GM21786 (cell line): ENCODE results near the gene EYA4.

ENCODE experiments used
- ATAC-seq: cut with Tn5 transposase; IDR thresholded peaks from one replicate; pipeline ENCODE4 v1.9.1; 2021; ENCODE audit not compliant: unreplicated experiment

The EYA4 gene

DNA sequence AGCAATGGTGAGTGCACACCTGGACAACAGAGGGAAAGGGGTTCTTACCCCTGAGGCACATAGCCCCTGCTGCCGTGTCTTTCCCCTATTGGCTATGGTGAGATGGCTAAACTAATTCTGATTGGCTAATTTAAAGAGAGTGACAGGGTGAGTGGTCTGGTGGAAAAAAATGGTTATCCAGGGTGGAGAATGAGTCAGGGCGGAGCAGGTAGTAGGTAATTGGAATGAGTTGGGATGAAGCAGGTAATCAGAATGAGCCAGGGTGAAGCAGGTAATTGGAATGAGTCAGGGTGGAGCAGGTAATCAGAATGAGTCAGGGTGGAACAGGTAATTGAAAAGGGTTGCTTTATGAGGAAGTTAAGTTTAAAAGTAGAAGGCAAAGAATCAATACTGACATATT, 200.3 kb downstream of the EYA4 start:
- ATAC-seq = no peak

DNA sequence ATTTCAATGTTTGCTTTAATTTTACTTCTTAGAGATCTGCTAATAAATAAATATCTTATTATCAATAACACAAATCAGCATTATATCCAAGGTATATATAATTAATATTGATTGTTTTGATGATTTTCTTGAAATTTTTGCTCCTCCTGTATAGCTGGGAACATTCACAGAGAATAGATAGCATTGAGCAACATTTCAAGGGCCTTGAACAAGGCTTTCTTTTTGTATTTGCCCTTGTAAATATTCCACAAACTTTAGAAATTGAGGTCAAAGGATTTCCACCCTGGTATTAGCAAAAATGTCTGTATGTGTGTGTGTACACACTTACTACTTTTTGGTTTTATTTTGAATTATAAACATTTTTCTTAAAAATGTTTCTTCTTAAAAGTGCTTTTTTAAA, 205.6 kb downstream of the EYA4 start:
- ATAC-seq = no peak

DNA sequence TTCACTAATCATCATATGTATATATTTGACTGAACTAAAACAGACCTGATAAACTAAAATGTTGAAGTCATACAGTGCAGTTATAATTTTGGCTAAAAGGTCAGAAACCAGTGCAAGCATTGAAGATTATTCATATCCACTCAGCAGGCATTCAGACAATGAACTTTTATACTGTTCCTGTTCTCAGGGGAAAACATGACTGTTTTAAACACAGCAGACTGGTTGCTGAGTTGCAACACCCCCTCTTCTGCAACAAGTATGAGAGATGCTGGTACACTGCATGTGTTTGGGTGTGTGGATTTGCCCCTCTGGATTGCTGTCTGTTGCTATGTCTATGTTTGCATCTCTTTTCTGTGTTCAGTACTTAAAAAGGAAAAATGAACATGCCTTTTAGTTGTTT, 206.8 kb downstream of the EYA4 start:
- no peak for ATAC-seq

DNA sequence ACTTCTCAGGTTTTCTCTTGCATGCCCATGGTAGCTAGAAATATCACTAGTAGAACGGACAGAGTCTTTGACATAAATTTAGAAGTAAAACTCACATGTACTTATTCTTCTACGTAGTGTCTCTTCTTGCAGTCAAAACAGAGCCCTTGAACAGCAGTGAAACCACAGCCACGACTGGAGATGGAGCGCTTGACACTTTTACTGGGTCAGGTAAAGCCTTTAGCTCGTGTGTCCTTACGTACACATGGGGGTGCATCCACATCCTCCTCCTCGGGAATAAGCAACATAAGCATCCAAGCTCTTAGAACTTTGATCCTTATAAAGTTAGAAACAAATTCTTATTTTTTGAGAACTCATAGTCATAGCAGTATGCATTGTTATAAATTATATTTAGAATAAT, 215.3 kb downstream of the EYA4 start:
- no peak for ATAC-seq

DNA sequence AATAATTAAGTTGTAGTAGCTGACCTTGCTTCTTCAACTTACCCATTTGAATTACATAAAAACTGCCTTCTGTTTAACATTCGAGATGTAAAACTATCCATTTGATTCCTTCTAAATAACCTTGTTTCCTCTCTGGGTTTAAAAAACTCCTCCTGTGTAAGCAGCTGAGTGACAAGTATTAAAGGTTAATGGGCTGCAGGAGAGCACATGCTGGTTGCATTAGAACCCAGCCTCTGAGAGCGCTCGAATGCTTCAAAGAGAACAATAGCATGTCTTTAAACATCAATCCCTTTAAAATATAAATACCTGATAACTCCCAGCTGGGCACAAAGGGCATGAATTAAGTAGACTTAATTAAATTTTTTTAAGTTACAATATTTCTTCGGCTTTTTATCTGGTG, 215.8 kb downstream of the EYA4 start:
- ATAC-seq = no peak

DNA sequence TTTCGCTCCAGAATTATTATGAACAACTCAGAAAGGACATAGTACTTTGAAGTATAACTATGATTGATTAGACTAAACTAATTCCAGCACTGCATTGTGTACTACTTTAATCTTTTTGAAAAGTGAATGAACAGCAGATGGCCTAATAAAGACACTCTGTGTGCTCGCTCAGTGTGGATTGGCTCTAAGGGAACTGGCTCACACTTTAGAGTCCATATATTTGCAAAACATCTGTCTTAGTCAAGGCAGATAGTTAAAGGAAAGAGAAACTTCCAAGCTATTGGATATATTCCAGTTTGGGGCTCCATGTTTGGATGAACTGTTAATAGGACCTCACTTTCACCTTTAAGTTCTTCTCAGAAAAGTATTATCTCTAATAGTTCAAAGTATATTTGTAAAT, 218.9 kb downstream of the EYA4 start:
- no peak for ATAC-seq

DNA sequence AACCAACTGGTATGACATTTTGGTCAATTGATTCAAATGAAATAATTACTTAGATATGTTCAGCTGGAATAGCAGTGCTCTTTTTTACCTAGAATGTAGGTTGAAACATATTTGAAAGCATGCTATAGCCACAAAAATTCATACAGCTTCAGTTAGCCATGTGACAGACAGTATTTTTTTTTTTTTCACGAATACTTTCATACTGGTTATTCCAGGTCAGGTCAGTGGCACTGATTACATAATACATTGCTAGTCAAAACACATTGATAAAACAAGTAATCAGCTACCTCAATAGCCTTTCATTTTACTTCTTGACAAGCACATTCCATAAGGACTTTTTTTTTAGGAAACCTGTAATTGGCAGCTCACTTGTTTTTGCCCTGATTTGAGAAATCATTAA, 222.6 kb downstream of the EYA4 start:
- ATAC-seq = no peak

DNA sequence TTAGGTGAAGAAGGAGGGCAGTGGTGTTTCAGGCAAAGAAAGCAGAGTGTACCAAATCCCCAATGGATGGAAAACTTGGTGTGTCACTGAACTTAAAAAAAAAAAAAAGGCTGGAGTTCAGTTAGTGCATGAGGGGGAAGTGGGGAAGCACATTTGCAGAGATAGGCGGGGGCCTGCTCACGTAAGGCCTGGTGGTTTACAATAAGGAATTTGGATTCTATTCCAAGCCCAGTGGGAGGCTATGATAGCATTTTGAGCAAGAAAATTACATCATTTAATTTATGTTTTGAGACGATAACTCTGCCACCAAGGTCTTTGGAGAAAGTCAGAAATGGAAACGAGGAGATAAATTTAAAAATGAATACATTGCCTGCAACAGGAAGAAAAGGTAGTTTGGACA, 225.5 kb downstream of the EYA4 start:
- no peak for ATAC-seq

DNA sequence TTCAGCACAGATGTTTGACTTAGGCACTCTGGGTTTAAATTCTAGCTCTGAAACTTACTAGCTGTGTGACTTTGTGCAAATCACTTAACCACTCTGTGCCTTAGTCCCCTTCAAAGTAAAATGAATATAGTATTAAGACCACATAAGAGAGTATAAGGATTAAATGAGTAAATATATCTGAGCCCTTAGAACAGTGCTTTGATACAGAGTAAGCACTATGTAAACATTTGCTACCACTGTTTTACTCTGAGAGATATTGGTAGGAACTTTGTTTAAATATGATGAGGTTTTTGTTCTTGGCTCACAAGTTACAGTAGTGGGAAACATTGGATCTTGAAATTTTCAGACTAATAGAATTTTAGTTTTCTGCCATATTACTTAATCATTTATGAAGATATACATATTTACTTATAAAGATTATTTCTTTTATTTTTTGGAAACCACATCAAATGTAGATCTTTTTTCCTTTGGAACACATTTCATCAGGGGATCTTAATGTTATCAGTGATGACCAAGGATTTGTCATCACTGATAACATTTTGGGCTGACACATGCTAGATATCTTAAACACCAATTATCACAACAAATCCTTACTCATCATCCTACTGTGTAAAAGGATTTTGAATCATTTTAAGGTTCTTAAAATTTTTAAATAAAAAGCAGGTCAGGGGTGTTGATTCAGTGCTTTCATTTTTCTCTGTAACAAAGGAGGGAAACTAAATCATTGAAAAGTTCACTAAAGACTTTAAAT, 226.2 kb downstream of the EYA4 start:
- ATAC-seq = no peak

DNA sequence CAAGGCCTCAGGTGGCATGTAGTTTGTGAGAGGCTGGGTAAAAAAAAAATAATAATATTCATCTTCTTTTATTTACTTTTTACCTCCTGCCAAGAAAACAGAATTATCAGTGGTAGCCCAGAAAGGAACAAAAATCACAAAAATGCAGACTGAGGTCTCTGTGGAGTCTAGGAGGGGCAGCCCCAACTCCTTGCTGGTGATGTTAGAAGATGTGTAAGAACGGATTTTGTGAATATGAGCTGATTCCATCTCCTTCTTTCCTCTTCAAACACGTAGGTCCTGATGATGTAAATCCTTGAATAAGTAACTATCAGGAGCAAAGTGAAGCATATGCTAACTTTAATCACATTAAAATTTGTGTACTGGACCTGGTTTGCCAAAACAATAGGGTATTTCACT, 226.8 kb downstream of the EYA4 start:
- ATAC-seq = no peak

DNA sequence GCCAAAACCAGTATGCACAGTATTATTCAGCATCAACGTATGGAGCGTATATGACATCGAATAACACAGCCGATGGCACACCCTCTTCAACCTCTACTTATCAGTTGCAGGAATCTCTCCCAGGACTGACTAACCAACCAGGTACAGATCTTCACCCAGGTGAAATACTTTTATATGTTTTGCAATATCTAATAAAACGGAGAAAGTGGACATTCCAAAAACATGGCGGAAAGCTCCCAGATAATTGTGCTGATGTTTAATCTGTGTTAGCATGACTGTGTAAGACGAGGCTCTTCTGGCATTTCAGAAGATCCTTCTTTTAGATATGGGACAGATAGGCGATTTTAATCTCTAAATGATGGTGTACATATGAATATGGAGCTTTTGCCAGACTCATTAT, 227.4 kb downstream of the EYA4 start:
- no peak for ATAC-seq

DNA sequence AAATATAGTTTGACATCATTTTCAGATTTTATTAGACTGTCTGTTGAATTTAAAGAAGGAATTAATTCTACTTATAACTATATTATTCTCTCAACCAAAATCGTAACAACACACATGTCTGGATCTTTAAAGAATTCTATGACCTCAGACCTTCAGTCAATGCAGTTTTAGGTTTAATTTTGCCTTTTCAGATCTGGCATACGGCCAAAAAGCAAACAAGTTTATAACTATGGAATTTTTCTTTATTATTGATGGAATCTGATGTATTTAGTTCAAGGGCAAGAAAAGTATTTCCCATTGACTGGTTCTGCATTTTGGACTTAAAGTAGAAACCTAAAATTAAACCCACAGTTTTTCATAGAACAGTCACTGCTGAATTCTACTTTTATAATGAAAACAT, 233.4 kb downstream of the EYA4 start:
- no peak for ATAC-seq

DNA sequence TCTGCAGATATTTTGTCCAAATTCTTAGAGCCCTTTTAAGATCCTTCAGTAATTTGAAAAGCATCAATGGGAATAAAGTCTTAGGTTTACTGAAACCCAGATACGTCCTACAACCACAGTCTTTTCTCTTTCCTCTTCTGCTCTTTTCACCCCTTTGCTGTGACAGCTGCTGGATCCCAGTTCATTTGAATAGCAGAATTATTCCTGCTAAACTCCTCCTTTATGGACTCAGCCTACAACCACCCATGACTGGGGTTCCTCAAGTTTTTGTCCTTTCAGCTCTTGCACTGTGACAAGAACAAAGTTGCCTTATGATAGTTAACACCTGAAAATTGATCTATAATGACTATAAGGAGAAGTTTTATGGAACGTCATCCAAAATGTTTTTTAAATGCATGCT, 237.5 kb downstream of the EYA4 start:
- no peak for ATAC-seq

DNA sequence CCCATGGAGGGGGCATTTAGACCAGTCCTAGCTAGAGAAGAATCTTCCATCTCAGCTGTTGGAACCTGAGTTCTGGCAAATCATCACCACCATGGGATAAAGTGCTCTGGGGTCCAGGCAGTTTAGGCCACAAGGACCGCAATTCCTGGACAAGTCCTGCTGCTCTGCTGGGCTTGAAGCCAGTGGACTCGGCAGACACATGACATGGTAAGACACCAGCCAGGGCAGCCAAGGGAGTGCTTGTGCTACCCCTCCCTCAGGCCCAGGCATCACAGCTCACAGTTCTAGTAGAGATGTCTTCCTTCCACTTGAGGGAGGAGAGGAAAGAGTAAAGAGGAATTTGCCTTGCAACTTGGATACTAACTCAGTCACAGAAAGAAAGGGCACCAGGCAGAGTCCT, 246.0 kb downstream of the EYA4 start:
- no peak for ATAC-seq

DNA sequence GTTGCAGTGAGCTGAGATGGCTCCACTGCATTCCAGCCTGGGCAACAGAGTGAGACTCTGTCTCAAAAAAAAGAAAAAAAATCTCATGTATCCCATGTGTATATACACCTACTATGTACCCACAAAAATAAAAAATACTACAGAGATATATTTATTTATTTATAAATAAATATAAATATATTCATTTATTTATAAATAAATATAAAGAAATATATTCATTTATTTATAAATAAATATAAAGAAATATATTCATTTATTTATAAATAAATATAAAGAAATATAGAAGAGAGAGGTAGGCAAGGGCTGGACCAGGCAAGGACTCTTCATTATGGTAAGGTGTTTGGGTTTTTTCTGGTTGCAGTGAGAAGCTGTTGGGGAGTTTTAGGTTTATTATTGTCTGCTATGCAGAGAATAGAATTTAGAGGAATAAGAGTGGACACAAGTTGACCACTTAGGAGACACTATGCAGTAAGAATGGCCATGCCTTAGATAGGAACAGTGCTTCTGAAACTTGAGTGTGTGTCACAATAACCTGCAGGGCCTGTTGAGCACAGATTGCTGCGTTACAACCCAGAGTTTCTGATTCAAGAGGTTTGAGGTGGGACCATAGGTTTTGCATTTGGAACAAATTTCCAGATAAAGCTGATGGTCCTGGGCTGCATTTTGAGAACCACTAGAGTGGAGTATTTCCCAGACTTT, 254.2 kb downstream of the EYA4 start:
- ATAC-seq = no peak

DNA sequence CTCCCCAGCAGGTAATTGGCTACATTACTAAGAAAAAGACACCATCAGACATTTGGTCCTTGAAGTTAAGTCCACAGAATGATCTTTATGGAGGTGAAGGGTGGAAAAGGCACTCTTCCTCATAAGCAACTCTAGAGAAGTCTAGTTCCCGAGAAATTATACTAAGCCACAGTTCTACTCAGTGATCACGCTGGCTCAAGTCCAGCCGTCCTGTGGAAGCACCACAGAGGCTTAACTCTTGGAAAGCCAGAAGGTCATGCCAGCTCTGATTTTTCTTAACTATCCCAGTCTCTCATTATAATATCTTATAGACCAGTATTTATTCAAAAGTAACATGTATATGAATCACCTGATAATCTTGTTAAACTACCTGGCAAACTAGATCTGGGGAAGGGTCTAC, 258.5 kb downstream of the EYA4 start:
- no peak for ATAC-seq

DNA sequence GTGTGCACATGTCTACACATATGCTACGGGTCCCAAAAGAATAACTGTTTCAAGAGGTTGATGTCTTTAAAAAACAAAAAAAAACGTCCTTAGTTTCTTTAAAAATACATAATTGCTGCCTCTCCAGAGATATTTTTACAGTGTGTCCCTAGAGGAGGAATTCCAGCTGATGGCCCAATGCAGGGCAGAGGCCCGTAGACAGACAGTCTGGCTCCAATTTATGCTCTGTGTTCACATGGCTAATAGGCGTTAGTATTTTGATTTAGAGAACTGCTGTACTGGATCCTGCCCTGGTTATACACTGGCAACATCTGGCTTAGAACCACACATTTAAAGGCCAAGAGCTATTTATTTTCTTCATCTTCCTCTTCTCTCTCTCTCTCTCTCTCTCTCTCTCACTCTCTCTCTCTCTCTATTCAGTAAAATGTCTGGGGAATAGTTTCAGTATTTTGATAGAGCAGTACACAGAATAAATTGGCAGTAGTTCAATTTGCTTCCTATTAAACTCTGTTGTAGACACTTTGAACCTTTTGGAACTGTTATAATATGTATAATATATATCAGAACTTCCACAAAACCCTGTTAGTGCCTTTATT, 260.6 kb downstream of the EYA4 start:
- no peak for ATAC-seq

DNA sequence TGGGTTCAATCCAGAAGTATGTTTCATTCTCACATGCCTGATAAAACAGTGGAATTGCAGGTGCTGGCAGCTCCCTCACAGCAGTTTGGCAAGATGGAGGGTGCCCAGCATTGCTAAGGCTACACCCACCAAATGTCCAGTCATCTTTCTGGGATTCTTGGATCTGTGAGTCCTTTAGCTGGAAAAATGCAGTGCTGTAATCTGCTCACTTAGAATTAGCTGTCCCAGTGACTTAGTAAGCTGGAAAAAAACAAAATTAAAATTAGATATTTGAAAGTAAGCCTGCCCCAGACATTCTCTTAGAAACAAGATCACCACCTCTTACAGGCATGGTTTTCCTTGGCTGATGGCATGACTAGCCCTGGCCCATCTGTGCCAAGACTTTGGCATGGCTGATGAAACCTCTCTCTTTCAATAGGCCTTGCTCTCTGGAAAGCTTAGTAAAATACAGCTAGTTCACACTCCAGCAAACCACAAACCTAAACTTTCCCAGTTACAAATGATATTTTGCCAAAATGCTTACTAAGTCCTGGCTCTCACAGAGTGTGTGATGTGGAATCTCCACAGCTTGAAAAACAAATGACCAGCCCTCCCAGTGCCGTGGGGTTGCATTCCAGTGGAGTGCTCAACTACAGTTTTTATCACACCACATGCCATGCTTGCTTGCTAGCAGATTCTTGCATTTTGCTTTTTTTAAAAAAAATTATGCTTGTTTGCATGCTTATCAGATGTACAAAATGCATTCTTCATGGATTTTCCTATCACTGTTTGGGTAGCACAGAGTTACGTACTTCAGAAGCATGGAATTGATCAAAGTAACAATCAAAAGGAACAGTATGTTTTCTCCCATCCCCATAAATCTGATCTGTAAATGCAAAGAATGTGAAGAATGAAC, 261.5 kb downstream of the EYA4 start:
- no peak for ATAC-seq

DNA sequence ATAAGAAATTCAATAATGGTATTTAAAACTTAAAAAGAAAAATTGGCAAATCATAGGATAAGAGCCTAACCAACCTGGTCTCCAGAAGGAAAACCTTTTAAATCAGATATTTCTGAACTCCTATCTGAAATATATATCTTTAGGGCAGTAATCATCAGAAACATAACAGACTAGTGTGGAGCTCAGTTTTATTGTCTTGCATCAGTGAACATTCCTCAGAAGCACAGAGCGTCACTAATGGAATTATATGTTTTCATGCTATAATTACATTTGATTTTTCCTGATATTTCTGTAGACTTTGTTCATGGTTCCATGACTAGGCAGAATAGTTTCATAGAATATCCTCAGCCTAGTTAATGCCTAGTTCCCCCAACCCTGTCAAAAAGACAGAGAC, 262.2 kb downstream of the EYA4 start:
- ATAC-seq = no peak

DNA sequence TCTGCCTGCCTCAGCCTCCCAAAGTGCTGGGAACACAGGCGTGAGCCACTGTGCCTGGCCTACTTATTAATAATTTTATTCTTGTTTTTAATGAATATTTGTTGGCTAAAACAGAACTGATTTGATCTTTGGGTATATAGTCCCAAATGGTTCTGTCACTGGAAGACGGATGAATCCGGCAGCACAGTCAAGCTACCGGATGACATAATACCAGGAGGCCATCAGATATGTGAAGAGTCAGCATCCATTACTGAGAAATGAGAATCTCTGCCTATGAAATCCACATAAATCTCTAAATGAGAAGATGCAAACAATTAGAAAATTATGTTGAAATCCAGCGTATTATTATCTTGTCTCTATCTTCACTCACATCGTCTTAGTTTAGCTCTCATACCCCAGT, 263.0 kb downstream of the EYA4 start:
- ATAC-seq = no peak

DNA sequence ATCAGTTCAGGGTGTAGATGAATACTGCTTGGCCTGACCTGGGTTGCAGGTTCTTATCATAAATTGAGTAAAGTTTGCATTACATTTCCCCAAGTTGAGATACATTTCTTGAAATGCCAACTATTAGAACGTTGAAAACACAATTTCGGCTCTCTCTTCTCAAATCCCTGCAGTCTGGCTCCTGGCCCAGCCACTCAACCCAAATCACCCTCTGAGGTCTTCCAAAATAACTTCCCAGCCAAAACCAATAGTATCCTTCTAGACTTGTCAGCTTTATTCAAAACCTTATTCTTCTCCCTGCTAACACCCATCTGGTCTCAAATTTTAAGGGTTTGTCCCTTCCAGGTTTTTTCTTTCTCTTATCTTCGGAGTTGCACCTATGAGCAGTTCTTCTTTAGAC, 263.6 kb downstream of the EYA4 start:
- ATAC-seq = no peak

DNA sequence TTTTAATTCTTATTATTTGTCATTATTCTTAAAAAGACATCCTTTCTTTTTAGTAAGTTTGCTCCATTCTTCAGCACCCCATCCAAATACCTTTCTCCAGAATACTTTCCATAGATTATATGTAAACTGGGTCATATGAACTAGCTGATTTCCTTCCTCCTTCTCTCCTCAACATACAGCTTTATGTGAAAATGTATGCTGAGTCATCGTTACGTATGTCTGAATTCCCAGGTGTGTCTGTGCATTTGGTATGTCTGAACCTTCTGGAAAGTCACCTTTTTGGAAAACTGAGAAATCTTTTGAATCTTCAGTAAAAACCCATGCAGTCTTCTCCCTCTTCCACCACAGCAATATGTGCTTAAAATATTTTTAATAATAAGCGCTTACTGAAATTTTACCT, 264.5 kb downstream of the EYA4 start:
- ATAC-seq = no peak
